HG03139 (cell line): Measurements from ENCODE around the gene KLHL25.

ENCODE experiments used
- ATAC-seq: cut with Tn5 transposase; IDR thresholded peaks from one replicate; pipeline ENCODE4 v1.9.1; 2021; ENCODE audit not compliant: unreplicated experiment

Gene KLHL25

DNA sequence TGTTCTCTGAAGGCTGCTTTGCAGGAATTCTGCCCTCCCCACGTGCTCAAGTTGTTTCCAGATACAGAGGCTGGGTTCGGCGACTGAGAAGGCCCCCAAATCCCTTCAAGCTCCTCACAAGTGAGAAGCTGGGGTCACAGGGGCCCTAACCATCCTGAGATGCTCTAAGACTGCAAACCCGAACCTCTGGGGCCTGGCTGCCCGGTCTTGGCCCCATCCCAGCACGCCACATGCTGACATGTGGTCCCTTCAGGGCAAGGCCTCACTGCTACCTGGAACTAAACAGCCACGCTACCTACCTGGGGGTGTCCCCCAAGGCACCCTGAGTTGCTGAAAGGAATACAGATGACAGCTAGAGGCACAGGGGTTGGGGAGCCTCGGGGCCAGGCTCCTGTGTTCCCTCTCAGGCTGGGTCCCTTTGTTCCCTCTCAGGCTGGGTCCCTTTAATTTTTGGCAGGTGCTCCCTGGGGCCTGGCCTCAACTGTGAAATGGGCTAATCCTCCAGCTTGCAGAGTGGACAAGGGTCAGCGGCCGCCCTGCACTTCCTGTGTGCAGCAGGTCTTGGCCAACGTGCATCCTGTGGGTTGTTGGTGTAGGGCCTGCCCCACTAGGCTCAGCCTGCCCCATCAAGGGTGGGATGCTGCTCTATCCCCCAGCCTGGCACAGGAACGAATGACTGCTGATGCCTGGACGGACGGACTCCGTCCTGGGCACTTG, 32.5 kb downstream of the KLHL25 start:
- no peak for ATAC-seq

DNA sequence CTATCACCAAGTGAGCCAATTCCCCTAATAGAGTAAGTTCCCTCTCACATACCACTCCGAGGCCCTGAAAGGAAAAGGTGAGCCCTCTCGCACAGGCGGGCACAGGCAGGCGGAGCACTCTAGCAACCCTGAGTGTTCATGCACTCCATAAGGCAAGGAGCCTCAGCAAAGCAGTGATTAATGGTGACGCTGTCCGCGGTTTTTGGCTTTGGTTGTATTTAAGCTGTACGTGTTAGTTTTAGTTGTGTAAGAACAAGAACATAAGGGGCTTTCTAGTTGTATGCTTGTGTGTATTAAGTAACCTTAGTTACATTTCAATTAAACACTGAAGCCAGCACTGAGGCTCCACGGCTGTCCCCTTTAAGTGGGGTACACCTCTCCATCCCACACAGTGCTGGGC, 33.1 kb downstream of the KLHL25 start:
- no peak for ATAC-seq

DNA sequence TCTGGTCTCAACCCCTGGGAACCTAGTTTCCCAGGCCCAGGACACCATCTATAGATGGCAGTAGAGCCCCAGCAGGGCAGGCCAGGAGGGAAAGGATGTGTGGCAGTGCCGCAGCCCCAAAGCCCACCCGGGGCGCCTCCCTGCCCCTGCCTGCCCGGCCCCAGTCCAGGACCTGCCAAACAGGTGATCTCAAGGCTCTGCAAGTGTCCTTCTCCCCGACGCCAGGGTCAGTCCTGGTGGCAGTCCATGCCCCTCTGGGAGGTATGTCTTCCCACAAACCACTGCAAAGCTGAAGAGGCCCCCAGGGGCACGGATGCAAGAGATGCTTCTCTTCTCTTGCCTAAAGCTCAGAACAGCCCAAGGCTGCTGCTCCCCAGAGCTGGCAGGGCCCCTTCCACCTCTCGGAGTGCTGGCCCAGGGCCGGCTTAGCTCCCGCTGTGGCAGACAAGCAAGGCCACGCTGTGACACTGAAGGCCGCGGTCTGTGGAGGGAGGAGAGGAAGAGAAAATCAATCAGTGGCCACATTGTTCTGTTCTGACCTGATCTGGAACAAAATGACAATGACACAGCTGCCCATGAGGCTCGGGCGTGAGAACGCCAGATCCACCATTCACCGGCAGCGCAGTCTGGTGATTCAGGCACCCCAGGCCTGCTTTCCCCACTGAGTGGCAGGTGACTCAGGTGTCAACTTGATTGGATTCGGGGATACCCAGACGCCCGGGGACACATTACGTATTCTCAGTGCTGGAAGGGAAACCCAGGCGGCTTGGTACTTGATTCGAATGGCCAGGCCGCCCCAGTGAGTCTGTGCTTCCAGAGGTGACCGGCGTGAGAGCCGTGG, 34.0 kb downstream of the KLHL25 start:
- ATAC-seq = no peak

DNA sequence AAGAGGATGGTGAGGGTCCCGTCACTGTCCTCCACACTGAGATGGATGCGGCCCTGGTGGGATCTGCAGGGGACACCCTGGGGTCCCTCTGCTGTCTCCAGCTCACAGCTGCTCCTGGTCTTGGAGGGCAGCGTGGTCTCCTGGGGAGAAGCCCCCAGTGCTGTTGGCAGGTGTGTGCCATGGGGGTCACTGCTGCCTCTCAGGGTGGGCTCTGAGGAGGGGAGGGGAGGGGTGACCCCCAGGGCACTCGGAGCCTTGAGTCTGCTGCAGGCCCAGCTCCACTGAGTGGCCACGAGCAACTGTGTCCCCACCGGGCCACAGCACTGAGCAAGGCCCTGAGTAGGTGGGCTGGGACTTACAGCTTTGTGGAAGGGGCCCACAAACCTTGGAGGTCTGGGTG, 34.7 kb downstream of the KLHL25 start:
- no peak for ATAC-seq

DNA sequence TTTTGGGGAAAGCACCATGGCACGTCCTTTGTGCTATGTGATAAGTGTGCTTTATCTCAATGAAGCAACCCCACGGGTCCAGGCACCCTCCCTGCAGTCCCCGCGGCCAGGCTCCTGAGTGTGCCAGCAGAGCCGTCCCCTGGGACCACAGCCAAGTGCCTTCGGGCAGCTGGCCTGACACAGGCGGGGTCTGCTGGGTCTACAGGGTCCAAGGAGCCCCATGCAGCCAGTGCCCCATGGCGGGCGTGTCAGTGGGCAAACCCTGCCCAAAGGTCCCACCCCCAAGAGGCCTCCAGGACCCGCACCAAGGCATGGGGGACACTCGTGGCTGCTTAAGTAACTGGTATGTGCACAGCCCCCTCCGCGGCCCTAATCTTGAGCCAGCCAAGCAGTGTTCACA, 35.3 kb downstream of the KLHL25 start:
- no peak for ATAC-seq

DNA sequence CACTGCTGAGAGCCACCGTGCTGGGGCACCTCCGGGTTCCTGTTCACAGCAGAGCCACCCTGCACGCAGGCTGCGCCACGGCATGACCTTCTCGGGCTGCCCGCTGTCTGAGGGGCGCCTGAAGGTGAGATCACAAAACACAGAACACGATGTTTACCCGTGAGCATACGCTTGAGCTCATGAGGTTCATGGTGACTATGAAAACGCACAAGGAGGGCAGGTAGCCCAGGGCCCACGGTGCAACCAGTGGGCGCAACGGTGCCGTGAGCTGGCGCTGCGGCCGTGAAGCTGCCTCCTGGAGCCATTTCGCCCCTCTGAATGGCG, 36.1 kb downstream of the KLHL25 start:
- no peak for ATAC-seq

DNA sequence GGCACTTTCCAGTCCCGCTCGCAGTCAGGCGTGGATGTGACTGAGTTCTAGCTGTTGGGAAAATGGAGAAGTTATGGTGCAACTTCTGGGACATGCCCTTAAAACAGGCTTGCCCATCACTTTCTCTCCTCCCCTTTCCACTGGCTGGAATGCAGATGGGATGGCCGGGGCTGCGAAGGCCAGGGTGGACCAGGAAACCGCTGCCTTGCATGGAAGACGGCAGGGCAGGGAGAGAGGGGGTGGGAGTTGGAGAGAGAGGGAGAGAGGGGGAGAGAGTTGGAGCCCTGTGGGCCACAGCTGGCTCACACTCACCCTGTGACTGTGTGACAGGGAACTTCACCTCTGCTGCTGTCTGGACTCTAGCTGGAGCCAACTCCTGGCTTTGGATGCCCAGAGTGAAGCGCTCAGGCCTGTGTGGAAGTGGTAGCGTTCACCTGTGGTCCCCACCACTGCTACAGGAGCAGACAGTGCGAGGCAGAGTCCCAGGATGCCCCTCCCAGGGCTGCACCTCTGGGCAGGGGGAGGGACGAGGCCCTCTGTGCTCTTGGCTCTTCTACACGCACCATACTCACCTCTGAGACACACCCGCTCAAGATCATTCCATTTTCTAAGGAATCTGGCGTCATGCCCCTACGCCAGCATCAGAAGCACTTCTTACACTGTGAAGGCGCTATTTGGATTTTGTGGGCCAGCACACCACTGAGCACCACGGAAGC, 36.6 kb downstream of the KLHL25 start:
- ATAC-seq = no peak

DNA sequence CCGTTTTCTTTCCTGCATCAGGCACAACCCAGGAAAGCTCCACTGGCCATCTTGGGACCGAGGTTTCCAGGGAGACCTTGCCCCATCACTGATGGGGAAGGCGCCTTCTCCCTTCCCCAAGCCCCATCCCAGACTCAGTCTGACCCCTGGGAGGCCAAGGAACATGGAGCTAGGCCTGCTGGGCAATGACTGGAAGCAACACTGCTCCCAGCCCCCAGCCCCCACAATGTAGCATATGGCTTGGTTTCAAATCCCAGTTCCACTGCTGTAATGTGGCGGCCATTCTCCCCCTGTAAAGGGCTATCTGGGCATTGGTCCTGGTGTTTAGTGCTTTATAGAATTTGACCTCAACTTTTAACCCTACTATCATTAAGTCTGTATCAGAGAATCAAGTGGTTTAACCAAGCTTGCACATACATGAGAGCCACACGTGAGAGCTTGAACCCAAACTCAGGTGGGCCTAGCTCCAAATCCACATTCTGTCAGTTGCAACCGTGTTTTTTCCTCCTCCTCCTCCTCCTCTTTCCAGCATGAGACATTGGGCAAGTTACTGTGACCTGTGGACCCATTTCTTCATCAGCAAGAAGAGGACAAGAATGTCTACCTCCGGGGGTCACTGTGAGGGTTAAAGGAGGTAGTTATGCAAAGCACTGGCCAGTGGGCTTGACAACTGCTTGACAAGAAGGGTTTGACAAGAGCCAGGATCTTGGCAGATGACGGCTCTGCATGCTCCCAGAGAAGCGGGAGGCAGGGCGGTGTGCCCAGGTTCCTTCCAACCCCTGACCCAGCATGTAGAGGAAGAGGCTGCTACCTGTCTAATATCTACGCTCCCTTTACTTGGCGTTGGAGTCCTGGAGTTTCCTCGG, 37.4 kb downstream of the KLHL25 start:
- no peak for ATAC-seq

DNA sequence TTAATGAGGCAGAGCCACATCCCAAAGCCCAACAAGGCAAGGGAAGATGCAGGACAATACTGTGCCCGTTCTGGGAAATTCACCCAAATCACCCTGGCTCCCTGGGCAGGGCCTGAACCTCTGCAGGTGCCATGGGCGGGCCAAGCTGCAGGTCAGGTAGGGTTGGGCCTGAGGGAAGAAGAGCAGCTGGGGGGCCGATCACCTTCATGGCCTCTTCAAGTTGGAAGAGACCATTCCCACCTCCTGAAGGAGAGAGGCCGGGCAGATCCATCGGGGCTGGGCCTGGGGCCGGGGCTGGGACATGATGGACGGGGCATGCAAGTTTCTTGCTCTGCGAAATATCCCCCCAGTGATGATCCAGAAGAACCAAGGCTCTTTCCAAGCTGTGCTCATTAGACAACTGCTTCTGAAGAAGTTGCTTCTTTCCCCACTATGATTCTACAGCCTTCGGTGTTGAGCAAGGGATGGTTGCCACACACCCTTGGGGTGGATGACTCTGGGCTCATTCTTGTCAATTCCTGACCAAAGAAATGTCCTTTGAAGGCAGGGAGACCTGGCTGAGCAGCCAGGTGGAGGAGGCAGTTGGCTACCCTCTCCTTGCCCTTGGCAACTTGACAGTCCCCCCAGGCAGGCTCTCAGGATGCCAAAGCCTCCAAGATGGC, 38.2 kb downstream of the KLHL25 start:
- ATAC-seq = no peak

DNA sequence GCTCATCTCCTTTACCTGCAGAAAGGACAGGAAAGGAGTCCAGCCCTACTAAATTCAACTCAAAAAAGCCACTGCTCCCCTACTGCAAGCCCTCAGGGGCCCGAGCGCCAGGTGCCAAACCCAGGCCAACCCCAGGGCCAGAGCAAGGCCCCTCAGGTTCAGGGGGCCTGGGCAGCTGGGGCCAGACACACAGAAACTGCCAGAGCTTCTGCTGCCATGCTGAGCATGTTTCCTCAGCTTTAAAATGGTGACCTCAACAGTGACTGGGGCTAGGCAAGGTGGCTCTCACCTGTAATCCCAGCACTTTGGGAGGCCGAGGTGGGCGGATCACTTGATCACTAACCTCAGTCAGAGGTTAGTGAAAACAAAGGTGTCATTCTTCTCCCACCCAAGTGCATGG, 38.8 kb downstream of the KLHL25 start:
- ATAC-seq = no peak

DNA sequence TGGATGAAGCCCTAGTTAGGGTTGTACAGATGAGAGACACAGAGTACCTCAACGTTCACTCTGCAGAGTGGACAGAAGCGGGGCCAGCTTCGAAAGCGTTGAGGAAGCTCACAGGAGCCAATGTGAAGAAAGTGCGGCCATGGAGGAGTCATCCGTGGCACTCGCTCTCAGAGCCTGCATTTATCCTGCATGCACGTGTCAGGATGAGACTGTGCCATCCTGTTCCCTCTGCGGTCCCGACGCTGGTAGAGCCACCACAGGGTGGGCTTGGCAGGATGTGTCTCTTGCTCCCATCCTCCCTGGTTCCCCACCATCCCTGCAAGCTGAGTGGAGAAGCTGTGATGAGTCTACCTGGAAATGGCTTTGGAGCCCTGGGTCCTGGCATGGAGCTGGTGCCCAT, 39.3 kb downstream of the KLHL25 start:
- ATAC-seq = no peak

DNA sequence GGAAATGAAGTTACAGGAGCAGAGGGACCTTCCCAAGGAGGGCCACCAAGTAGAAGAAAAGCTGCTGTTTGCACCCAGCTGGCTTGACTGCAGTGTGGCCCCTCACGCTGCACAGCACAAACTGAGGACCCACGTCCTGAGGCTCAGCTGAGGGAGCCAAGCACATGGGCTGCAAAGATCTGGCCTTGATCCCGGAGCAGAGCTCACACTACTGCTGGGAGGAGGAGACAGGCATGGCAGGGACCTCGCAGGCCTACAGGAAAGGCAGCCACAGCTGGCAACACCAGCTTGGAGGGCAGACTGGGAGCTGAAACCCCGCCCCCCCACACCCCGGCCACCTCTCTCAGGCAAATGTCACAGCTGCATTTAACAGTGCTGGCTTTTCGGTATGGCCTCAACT, 39.7 kb downstream of the KLHL25 start:
- no peak for ATAC-seq

DNA sequence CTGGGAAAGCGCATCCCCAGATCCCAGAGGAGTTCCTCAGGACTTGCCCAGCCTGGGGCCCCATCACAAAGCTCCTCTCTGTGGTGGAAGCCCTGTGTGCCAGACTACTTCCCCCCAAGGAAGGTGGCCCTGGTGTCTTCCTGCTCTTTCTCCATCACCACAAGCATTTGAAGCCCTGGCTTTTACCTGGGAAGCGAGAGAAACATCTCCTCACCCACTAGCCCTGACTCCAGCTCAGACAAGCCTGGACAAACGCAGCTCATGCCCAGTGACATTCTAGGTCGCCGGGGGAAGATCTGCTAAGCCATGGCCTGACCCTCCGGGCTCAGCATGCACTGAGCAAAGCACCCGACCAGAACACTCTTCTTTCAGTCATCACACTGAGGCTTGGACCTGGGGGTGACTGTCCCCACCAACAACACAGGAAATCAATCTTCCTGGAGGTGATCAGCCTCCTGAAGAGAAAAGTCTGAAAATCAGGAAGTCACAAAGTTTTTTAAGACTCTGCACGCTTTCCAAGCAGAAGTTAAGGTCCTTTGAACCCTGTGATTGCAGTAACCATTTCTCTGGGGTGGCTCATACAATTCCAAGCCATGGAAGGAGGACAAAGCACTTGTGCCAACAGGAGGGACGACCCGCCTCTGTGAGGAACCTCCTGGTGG, 40.8 kb downstream of the KLHL25 start:
- ATAC-seq = no peak

DNA sequence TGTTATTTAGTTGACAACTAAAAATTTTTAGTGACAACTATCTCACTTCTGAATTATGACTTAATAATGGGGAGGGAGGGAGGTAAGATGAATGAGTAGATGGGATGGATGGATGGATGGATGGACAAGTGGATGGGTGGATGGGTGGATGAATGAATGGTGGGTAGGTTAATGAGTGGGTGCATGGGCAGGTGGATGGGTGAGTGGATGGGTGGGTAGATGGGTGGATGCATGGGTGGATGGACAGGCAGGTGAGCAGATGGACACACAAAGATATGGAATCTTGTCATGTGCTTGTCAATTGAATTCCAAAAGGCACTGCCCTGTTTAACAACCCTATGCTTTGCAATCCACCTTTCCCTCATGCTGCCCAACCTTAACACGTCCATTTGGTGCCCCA, 41.5 kb downstream of the KLHL25 start:
- no peak for ATAC-seq

DNA sequence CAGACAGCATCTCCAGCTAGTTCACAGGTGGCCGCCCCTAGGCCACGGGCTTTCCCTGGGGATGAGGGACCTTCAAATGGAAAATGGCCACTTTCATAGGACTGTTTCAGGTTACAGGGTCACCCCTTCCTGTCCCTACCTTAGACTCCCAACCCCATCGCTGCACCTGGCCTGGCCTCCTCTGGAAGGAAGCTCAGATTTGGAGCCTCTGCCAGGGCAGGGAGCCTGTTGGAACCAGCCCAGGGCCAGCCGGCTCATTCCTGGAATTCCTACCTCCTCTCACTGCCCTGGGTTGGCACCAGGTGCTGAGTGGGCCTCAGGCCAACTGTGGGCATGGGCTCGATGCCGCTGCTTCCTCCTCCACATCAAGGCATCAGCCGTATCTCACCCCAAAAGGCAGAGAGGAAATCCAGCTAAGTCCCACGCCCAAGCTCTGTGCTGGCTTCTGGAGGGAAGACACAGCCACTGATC, 42.2 kb downstream of the KLHL25 start:
- ATAC-seq = no peak

DNA sequence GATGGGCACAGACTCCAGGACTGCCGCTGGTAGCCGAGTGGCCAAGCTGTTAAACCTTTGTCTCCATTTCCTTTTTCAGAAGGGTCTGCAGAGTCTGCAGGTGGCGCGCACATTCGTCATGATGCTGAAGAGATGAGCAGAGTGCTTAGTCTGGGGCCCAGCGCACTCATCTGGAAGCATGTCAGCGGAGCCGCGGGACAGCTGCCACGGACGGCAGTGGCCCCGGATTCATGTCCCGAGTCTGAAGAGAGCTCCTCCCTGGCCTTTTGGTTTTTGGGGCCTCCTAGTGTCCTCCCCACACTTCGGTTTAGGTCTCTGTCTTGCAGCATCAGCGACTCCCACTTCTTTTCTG, 42.6 kb downstream of the KLHL25 start:
- no peak for ATAC-seq

DNA sequence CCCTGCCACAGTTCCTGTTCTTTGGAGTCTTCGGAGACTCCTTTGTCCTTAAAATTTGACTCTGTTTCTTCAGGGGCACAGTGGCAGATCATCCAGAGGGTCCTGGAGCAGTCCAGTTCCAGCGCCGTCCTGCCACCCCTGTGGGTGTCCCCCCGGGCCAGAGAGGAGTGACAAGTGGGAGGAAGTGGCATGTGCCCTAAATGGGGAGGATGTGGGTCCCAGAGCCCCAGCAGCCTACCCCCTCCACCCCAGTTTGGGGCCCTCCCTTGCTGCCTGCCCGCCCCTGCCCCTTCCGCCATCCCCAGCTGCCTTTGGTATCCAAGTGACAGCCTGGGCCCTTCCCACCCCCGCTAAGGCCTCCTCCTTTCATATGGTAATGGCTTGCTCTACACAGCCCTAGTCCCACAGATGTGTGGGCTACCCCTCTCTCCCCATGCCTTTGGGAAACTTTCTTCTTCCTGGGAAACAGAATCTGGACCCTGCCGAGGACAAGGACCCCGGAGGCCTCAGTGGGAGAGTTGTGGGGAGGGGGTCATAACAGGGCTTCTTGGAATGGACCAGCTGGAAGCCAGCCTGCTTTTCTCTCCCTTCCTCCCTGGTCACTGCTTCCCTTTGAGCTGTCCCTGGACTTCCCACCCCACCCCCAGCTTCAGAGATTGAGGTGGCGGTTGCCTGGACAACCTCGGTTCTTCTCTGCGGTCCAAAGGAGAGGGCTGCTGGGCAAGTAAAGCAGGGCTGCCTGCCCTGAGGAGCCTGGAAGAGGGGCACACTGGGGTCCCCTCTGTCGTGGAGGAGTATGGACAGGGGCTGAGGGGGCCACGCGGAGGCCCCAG, 43.2 kb downstream of the KLHL25 start:
- no peak for ATAC-seq

DNA sequence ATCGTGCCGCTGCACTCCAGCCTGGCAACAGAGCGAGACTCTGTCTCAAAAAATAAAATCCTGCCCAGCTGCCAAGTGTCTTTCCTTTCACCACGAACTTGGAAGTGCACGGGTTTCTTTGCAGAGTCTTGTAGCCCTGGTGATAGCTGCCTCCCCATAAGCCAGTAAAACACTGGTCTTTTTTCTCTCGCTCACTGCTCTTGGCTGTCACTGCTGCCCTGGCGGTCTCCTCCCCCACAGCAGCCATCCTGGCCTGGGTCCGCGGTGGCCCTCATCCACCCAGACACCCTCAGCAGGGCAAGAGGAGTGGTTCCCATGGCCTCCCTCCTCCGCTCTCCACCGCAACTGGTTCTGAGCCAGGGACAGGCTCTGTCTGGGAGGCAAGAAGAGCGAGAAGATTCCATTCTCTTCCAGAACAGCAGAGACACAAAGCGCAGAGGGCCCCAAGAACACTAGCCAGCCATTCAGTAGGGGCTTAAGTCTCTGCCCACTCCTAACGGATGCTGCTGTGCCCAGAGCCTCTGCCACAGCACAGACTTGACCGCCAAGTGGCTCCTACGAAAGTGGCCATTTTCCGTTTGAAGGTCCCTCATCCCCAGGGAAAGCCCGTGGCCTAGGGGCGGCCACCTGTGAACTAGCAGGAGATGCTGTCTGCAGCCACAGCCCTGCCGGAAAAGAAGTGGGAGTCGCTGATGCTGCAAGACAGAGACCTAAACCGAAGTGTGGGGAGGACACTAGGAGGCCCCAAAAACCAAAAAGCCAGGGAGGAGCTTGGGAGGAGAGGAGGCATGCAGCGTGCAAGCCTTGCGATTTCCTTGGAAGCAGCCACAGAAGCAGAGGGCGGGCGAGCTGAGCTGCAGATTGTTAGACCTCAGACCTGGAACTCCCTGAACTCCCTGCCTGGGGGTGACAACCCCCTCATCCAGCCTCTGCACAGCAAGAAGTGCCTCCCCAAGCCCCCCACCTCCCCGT, 44.1 kb downstream of the KLHL25 start:
- no peak for ATAC-seq
